GM19351 (cell line): Measurements from ENCODE around the gene CDNF.
"Not testable (repeated sequence)": the region's sequence is repeated elsewhere in the genome, so short reads cannot be mapped to it uniquely, and the experiment has no call there.

ENCODE experiments used
- ATAC-seq: cut with Tn5 transposase; IDR thresholded peaks from one replicate; pipeline ENCODE4 v1.9.1; 2021; ENCODE audit warnings: mild to moderate bottlenecking, moderate library complexity; ENCODE audit not compliant: unreplicated experiment

The CDNF gene

DNA sequence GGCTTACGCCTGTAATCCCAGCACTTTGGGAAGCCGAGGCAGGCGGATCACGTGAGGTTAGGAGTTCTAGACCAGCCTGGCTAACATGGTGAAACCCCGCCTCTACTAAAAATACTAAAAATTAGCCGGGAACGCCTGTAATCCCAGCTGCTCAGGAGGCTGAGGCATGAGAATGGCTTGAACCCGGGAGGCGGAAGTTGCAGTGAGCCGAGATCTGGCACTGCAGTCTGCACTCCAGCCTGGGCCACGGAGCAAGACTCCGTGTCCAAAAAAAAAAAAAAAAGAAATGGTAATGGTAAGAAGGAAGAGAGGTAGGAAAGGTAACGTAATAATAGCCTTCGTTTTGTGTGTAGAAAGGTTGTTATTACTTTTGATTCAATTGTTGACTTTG lies 1.5 kb upstream of the CDNF start:
- no peak for ATAC-seq

DNA sequence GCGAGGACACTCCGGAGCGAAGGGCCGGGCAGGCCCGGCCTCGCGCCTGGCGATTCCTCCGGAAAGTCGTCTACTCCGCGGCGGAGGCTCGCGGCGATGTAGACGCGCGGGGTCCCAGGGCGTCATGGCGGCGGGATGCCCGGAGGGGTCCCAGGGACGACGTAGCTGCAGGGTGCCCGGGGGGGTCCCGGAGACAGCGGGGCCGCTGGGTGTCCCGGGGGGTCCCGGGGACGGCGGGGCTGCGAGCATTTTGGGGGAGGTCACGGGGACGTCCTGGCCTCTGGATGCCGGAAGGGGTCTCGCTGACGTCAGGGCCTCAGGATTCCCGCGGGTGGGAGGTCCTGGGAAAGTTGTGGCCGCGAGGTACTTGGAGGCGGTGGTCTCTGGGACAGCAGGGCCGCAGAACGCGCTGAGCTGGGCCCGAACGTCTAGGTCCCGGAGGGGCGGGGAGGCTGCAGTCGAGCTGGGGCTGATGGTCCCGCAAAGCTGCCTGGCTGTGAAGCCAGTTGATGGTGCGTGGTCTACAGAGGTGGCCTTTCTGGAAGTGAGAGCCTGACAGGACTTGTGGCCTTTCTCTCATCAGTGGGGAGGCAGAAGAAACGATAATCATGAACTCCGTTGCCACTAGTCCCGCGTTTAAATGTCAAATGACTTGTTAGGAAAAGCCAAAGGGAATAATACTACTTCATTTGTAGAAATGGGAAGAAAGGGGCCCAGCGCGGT lies 906 bp upstream of the CDNF start:
- no peak for ATAC-seq

DNA sequence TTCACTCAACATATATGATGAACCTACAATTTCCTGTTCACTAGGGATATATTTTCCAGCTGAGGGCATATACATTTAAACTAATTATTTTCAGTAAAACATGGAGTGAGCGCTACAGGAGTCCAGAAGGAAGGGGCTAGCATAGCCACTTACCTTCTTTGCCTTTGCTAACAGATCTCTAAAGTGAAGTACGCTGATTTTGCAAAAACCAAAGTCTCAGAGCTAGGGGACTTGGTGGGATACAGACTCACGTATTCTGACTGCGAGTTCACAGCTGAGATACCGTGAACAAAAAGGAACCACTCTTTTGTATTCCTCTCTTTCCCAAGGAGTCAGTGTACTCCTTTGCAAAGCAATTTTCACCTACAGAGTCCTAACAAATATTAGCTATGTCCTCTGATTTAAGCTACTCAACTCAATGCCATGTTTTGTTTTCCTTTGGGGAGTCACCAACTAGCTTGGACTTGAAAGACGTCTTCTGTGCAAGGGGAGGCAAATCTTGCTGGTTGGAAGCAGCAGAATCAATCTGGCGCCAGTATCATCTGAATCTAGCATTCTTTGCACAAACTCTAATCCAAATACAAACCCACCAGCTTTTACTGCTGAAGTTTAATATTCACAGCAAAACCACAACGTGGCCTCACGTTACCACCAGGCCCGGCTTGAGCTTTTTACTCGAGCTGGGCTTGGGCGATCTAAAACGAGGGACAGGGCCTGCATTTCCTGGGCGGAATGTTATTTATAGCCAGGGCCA lies 657 bp downstream of the CDNF start:
- ATAC-seq, result no peak

DNA sequence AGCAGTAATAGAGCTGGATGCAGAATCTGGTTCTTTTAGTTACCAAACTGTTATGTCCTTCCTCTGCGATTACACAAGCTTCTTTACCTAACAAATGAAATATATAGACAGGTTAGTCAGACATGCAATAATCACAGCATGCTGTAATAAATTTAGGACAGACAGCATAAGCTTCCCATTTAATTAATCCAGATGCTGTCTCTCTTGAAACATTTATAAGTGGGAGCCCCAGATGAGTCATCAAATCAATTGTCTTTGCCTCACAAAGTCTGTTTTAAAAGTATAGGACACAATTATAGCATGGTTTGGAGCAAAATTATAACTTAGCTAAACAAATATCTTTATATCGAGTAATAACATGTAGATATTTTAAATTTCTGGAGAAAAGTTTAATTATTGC lies 1.6 kb downstream of the CDNF start:
- ATAC-seq, result no peak

DNA sequence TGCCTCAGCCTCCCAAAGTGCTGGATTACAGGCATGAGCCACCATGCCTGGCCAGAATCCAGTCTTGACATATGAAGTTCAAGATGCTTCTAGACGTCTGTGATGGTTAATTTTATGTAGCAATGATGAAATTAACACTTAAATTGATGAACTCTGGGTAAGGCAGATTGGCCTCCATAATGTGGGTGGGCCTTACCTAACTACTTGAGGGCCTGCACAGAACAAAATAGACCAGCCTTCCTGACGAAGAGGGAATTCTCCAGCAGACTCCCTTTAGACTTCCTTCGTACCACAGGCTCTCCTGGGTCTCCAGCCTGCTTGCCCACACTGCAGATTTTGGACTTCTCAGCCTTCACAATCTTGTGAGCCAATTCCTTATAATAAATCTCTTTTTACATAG lies 4.7 kb downstream of the CDNF start:
- ATAC-seq, result no peak

DNA sequence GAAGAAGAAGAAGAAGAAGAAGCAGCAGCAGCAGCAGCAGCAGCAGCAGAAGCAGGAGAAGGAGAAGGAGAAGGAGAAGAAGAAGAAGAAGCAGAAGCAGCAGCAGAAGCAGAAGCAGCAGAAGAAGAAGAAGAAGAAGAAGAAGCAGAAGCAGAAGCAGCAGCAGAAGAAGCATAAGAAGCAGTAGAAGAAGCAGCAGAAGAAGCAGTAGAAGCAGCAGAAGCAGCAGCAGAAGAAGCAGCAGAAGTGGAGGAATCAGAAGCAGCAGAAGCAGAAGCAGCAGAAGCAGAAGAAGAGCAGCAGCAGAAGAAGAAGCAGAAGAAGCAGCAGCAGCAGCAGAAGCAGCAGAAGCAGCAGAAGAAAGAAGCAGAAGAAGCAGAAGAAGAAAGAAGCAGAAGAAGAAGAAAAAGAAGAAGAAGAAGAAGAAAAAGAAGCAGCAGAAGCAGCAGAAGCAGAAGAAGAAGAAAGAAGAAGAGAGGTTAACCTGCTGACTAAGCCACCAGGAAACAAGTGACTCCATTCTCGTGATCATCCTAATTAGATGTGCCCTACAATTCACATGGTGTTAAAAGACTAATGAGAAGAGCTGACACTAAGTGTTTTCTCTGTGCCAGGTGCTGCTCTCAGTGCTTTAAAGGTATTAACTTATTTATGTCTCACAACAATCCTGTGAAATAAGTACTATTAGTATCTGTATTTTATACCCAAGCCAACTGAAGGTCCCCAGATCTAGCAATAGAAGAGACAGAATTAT lies 11.6 kb downstream of the CDNF start:
- ATAC-seq, result no peak

DNA sequence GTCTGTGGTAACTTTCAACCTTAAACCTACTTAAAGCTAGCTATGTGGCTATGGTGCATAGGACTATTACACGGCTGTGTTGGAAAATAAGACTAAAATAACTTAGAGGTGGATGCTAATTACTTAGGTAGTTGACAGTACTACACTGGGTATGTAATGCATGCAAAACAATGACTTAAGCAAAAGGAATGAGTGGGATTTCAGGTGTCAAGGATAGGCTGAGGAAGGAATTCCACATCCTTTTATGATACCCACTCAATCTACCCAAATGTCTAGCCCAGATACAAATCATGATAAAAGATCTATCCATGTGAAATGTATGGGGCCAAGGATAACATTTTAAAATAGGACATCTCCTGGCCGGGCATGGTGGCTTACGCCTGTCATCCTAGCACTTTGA lies 13.9 kb downstream of the CDNF start:
- ATAC-seq, result no peak

DNA sequence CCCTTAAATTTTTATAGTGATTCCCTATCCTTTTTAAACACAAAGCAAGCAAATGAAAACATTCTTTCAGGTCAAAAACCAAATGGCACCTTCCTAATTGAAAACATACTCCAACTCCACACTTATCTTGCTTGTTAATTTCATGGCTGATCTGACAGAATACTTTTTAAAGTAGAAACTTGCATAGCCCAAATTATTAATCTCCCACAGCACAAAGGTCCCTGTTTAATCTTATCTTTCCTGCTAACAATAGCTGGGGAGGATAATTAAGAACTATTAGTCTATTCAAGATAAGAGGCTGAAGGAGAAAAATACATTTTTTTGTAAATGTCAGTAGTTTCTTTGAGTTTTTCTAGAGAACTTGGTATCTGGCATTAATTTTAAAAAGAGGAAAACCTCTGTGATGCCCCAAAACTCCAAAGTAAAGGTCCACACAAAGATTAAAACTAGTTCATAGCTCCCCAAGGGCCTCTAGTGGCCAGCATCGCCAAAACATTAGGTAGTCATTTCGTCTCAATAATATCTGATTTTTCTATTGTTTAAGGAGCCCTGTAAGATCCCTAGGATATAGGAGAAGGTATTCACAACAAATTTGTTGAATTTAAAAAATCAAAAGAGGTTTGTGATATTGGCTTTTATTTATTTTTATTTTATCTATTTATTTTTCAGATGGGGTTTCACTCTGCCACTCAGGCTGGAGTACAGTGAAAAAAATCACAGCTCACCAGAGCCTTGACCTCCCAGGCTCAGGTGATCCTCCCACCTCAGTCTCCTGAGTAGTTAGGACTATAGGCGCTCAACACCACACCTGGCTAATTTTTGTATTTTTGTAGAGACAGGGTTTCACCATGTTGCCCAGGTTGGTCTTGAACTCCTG lies 14.7 kb downstream of the CDNF start:
- ATAC-seq, result no peak

DNA sequence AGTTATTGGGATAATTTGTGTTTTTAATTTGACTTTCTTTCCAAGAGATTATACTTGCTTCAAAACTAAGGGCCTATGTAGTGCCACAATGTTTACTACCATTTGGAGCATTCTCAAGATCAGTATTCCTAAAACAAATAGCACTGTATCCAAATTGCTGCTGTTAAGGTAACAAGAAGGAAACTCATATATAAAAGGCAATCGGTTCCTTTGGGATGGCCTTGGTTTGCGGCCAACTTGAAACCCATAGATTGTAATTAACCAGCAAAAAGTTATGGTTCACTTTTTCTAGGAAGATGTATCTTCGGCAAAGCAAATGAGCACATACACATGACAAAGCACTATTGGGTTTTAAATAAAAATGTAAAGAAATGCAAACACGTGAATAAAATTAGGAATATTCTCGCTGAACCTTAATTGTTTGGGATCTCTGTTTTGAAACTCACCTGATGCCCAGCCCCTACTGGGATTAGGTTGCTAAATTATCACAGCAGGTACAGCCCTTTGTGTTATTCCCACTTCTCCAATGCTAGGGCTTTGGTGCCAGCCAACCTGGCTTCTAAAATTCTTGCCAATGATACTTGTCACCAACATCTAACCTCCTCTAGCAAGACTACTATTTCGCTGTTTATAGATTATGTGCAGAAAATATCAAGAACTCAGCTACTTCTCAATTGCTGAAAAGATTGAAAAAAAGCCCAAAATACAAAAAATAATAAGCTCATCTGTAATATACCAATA lies 16.0 kb downstream of the CDNF start:
- ATAC-seq, result no peak

DNA sequence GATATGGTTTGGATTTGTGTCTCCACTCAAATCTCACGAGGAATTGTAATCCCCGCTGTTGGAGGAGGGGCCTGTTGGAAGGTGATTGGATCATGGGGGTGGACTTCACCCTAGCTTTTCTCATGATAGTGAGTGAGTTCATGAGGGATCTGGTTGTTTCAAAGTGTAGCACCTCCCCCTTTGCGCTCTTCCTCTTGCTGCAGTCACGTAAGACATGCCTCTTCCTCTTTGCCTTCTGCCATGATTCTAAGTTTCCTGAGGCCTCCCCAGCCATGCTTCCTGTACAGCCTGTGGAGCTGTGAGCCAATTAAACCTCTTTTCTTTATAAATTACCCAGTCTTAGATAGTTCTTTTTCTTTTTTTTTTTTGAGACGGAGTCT lies 17.1 kb downstream of the CDNF start:
- no peak for ATAC-seq

DNA sequence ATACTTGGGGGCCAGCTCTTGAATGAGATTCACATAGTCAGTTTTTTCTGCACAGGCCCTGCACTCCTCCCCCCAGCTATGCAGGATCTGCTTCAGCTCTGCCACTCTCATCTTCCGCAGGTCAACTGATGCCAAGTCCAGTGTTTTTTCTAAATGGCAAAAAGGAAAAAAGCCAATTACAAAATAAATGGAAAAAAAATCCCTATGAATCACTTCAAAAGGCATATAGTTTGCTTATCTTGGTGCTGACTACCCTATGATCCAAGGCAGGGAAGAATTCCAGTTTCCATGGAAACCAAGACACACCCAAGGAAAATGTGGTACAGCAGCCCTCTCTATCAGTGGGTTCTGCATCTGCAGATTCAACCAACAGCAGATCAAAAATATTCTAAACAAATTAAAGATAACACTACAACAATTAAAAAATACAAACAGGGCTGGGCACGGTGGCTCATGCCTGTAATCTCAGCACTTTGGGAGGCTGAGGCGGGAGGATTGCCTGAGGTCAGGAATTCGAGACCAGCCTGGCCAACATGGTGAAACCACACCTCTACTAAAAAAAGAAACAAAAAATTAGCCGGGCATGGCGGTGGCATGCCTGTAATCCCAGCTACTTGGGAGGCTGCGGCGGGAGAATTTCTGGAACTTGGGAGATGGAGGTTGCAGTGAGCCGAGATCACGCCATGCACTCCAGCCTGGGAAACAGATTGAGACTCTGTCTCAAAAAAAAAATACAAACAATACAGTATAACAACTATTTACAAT lies 17.6 kb downstream of the CDNF start:
- ATAC-seq, result no peak

DNA sequence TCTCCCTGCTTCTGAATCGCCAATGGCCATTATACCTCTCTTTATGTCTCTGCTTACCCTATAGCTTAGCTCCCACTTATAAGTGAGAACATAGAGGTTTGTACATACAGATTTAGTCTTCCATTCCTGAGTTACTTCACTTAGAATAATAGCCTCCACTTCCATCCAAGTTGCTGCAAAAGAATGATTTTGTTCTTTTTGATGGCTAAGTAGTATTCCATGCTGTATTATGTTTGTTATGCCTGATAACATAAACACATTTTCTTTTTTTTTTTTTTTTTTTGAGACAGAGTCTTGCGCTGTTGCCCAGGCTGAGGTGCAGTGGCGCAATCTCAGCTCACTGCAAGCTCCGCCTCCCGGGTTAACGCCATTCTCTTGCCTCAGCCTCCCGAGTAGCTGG lies 21.1 kb downstream of the CDNF start:
- ATAC-seq, result not testable (repeated sequence)

DNA sequence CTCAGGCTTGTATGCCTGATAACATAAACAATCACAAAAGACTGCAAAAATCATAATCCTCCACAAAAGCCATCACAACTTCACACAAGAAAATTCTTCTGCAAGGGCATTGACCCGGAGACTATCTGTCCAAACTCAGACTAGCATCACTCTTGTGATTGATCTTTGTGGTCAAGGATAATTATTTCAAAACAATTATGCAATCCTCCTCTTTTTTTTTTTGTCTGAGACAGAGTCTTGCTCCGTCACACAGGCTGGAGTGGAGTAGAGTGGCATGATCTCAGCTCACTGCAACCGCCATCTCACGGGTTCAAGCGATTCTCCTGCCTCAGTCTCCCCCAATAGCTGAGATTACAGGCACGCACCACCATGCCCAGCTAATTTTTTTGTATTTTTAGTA lies 22.2 kb downstream of the CDNF start:
- no peak for ATAC-seq

DNA sequence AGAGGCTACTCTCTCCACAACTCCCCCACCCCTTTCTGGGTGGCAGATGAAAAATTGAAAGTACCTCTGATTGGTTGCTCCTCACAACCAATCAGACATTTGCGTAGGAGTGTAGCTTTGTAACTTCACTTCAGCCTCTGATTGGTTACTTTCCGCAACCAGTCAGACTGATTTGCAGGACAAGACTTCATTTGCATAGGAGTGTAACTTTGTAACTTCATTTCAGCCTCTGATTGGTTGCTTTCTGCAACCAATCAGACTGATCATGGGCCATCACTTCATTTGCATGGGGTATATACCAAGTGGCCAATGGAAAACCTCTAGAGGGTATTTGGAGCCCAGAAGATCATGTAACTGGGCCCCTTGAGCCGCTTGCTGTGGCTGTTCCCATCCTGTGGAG lies 25.6 kb downstream of the CDNF start:
- ATAC-seq, result no peak

DNA sequence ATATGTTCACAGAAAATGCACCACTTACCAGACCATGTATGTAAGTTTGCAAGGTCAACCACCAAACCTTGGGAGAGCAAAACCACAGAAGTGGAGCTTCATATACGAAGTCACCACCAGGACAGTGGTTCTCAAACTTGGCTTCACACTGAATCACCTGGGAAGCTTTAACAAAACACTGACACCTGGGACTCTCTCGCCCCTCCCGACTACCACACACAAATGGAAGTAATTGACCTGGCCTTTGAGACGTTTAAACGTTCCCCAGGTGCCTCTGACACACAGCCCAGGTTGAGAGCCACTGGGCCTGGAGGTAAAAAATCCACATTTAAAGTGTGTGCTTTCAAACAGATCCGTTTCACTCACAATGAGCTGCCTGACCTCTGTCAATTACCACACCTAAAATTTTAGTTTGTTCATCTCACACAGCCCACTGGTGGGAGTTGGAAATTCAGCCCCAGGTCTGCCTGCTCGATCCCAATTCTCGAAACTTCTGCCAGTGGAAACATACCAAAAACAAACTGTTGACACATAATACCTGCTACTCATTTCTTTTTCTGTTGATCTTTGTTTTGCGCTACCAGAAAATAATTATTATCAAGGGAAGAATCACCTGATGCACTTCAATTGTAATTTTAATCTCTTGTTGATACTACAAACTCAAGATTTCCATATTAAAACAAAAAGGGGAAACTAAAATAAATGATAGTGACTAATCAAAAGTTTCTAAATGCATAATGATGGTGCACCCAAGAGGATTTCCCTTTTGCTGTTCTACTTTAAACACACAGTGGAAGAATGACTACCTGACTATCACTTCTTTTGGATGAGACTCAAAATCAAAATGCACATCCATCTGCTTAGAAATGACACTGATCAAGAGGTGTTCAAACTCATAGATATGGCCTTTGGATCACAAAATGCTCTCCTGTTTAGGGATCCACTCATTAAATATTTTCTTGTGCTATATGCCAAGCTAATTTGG lies 26.6 kb downstream of the CDNF start:
- no peak for ATAC-seq

DNA sequence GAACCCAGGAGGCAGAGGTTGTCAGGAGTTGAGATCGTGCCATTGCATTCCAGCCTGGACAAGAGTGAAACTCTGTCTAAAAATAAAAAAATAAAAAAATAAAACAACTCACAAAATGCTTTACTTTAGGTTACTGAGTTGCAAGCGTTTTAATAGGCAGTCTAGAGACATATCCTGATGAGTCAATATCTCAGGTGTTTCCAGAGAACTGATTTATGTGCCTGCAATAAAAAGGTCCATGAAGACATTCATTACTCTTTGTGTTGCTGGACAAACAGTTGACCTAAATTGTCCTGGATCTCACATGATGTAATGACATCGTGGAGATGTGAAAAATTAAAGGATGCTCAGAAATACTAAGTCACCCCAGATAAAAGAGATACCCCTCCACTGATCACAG lies 31.5 kb downstream of the CDNF start:
- ATAC-seq, result no peak

DNA sequence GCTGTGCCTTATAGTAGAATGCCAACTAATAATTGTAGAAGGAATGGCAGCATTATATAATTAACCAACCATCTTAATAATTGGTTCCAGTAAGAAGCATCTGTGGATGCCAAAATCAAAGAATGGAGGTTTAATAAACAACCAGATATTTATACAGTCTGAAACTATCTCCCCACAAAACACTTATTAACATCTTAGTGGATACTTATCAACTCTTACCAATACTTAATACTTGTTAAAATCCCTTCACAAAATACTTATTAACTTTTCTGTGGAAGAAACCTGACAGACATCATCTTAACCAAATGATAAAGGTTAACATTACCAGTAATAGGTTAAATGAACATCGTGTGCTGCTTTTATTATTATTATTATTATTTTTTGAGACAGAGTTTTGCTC lies 34.0 kb downstream of the CDNF start:
- ATAC-seq, result no peak

DNA sequence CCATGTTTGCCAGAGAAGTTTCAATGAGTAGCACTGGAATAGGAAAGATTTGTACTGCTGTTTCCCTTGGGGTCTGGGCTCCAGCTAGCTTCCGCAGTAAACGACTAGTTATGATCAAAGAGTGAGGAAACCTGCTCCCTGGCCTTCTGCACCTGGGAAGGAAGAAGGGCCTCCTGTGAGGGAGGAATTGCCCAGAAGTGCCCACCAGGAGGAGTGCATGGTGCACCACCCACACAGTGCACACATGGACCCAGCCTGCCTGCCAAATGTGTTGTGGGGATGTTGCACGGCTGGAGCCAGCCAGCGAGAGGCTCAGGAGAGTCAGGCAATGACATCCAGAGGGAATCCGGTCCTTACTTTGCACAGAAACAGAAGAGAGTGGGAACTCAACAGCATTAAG lies 36.1 kb downstream of the CDNF start:
- ATAC-seq, result no peak
